Measurements from ENCODE around the gene ABCB8. TPM values are rescaled to one million over a fixed set of nuclear protein-coding genes. Genes with fewer than 3 reads are reported as not detected.

Gene ABCB8
- total and polyA plus RNA-seq, 2 donors (not counting 3 experiments of a cell fraction or from before 2014, with no cell fraction given), result 38.0 to 46.3 TPM

GRCh38 chr7:151018421-151019129 is 9.7 kb upstream of the ABCB8 start:
- no peak overlapping the region for H3K4me3 ChIP-seq (replicated peaks in 1 of 3; ENCODE audit: insufficient read depth in 1 of 3, low read depth in 1 of 3, low read length in 3 of 3)
- H3K9me1 ChIP-seq (replicated peaks; ENCODE audit: control insufficient read depth, extremely low read depth, insufficient read depth, low read length), result no peaks in the 10 kb centered on the region
- peaks cover 12 to 14% of the 10 kb centered on the region in 2 experiments for H3K27me3 ChIP-seq (ENCODE audit: control insufficient read depth in 2 of 2, insufficient read depth in 2 of 2, low read length in 2 of 2)
- H3K27ac ChIP-seq (ENCODE audit: insufficient read depth, low read depth, low read length), result no peak overlapping the region
- DNase-seq (ENCODE audit: low read depth, low spot score) (peak; percentile 56), FAIRE-seq (no peak)
- TF ChIP-seq JUN (IDR thresholded peaks at IDR 0.05; ENCODE audit: borderline replicate concordance, insufficient read depth, insufficient read length, low read depth) (no peak), CTCF (IDR thresholded peaks at IDR 0.05; ENCODE audit: extremely low read depth in 1 of 2, insufficient read depth in 1 of 2, low read depth in 1 of 2, low read length in 2 of 2) (no peak), FOS (IDR thresholded peaks at IDR 0.05; ENCODE audit: borderline replicate concordance, insufficient read depth, low read length) (no peak), MYC (IDR thresholded peaks at IDR 0.05; ENCODE audit: low read depth, low read length) (no peak), EZH2 (IDR thresholded peaks at IDR 0.05; ENCODE audit: borderline replicate concordance, low read depth, low read length, severe bottlenecking) (peak; percentile 46), POLR2A (IDR thresholded peaks at IDR 0.05; ENCODE audit: low read depth, low read length) (no peak)
- H4K20me1 ChIP-seq (replicated peaks; ENCODE audit: control insufficient read depth, extremely low read depth, insufficient read depth, low read length), result no peaks in the 10 kb centered on the region
- intact Hi-C loops (cut with micrococcal nuclease), result loop anchor here (1.0 kb wide), 3 partner anchors 55 to 240 kb away; no protein-coding TSS in a partner anchor
- H3K9ac ChIP-seq (replicated peaks; ENCODE audit: extremely low read depth, insufficient read depth, low read length), result no peak overlapping the region
- ChIA-PET POLR2A (no interaction called here), CTCF (interaction anchor here (0.5 to 8.8 kb wide), 46 partner anchors 8 to 240 kb away, joined by 3 to 107 read pairs (median 5); partner anchors contain the start of gene ABCB8)
- dilution Hi-C loops (cut with MboI; ENCODE audit: extremely low pct_ligation_motif_present, low sequenced_read_pairs), result no loop called here
- peaks cover 0 to 8% of the 10 kb centered on the region in 2 experiments for H3K36me3 ChIP-seq (ENCODE audit: control insufficient read depth in 2 of 2, extremely low read depth in 1 of 2, insufficient read depth in 2 of 2, low read length in 2 of 2)
- H2AFZ ChIP-seq (ENCODE audit: low read depth, low read length), result peak overlapping the region; percentile 73
- H3K9me3 ChIP-seq (replicated peaks; ENCODE audit: control insufficient read depth, insufficient read depth, low read length), result no peaks in the 10 kb centered on the region
- no TSS peak for BruUV-seq (replicated peaks)
- H3K4me2 ChIP-seq (ENCODE audit: insufficient read depth, low read length), result no peak overlapping the region
- H3K79me2 ChIP-seq (ENCODE audit: control insufficient read depth, insufficient read depth, low read length), result no peaks in the 10 kb centered on the region
- H3K4me1 ChIP-seq (ENCODE audit: control insufficient read depth, extremely low read depth, insufficient read depth, low read length), result peaks cover 7% of the 10 kb centered on the region

All from endothelial cell of umbilical vein (primary cell).